Loucy (cell line): Measurements from ENCODE around the gene CCDC38.

Experiments used
- H2AFZ ChIP-seq: fragments of 200-600 bp; sonication (generic); 2 replicates; pipeline ENCODE4 v1.6.0; 2016; ENCODE audit warnings: antibody characterized with exemption, mild to moderate bottlenecking, low read length, moderate library complexity
- H3F3A ChIP-seq: fragments of 200-600 bp; 2 replicates; pipeline ENCODE4 v1.6.0; 2016; ENCODE audit warnings: antibody characterized with exemption, low read depth, mild to moderate bottlenecking
- H3K27me3 ChIP-seq: fragments of 200-600 bp; sonication (generic); 2 replicates; pipeline ENCODE4 v1.6.1; 2014; ENCODE audit warnings: low read length, mild to moderate bottlenecking; ENCODE audit not compliant: insufficient read depth, poor library complexity, severe bottlenecking
- H3K36me3 ChIP-seq: fragments of 200-600 bp; sonication (generic); 2 replicates; pipeline ENCODE4 v1.6.1; 2016; ENCODE audit warnings: low read length; ENCODE audit not compliant: insufficient read depth
- H3K4me1 ChIP-seq: fragments of 200-600 bp; sonication (generic); 2 replicates; pipeline ENCODE4 v1.5.1; 2014; ENCODE audit warnings: low read length, mild to moderate bottlenecking; ENCODE audit not compliant: insufficient read depth, poor library complexity, severe bottlenecking
- H3K4me2 ChIP-seq: fragments of 200-600 bp; sonication (generic); 2 replicates; pipeline ENCODE4 v1.6.0; 2014; ENCODE audit warnings: antibody characterized with exemption, low read length, low read depth, mild to moderate bottlenecking; ENCODE audit not compliant: poor library complexity, severe bottlenecking
- H3K4me3 ChIP-seq: fragments of 200-600 bp; sonication (generic); 2 replicates; pipeline ENCODE4 v1.5.1; 2014; ENCODE audit warnings: low read length, mild to moderate bottlenecking, mixed read lengths; ENCODE audit not compliant: poor library complexity, severe bottlenecking
- H3K79me2 ChIP-seq: fragments of 200-600 bp; sonication (generic); 2 replicates; pipeline ENCODE4 v1.6.1; 2014; ENCODE audit warnings: low read length; ENCODE audit not compliant: insufficient read depth
- H3K9ac ChIP-seq: fragments of 200-600 bp; sonication (generic); 2 replicates; pipeline ENCODE4 v1.6.0; 2014; ENCODE audit warnings: mild to moderate bottlenecking, low read depth, low read length, moderate library complexity; ENCODE audit not compliant: poor library complexity, severe bottlenecking
- H3K9me2 ChIP-seq: fragments of 200-600 bp; sonication (generic); replicated peaks from 2 replicates; pipeline ENCODE4 v1.6.1; 2016; ENCODE audit warnings: low read depth, low read length, mixed read lengths
- H3K9me3 ChIP-seq: fragments of 200-600 bp; sonication (generic); 2 replicates; pipeline ENCODE4 v1.6.1; 2014; ENCODE audit warnings: mild to moderate bottlenecking, antibody characterized with exemption, low read length, low read depth; ENCODE audit not compliant: insufficient read depth
- H4K20me1 ChIP-seq: fragments of 200-600 bp; sonication (generic); 2 replicates; pipeline ENCODE4 v1.6.0; 2014; ENCODE audit warnings: antibody characterized with exemption, low read length, mild to moderate bottlenecking; ENCODE audit not compliant: insufficient read depth, poor library complexity, severe bottlenecking
- EZH2phosphoT487 ChIP-seq: fragments of 200-600 bp; IDR thresholded peaks from 2 replicates; pipeline ENCODE4 v1.6.1; 2018; ENCODE audit warnings: antibody characterized with exemption, mild to moderate bottlenecking, moderate library complexity, borderline replicate concordance
- TF ChIP-seq, protein P1 (sequence below): fragments of 200-600 bp; sonication (generic); conservative IDR thresholded peaks from 2 replicates; pipeline ENCODE4 v1.5.1; 2014; ENCODE audit warnings: mild to moderate bottlenecking, antibody characterized with exemption, low read length

The CCDC38 gene

DNA sequence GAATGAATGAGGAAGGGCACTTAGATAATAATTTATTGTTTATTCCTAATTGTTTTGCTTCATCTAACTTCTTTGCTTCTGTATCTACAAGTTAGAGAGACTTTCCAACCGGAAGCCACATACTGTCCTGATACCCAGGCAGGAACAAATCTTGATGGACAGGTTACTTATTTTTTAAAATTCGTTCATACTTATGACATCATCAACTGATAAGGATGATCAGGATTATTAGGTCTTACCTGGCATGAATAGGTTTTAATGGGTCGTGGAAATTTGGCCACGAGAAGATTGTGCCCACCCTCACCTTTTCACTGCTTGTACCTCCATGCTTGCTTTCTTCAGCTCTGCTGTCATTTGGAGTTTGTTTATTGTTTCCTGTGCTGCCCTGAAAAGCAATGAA, 44.3 kb downstream of the CCDC38 start:
- no peak overlapping the region for H3K4me2 ChIP-seq
- TF ChIP-seq, protein P1, sequence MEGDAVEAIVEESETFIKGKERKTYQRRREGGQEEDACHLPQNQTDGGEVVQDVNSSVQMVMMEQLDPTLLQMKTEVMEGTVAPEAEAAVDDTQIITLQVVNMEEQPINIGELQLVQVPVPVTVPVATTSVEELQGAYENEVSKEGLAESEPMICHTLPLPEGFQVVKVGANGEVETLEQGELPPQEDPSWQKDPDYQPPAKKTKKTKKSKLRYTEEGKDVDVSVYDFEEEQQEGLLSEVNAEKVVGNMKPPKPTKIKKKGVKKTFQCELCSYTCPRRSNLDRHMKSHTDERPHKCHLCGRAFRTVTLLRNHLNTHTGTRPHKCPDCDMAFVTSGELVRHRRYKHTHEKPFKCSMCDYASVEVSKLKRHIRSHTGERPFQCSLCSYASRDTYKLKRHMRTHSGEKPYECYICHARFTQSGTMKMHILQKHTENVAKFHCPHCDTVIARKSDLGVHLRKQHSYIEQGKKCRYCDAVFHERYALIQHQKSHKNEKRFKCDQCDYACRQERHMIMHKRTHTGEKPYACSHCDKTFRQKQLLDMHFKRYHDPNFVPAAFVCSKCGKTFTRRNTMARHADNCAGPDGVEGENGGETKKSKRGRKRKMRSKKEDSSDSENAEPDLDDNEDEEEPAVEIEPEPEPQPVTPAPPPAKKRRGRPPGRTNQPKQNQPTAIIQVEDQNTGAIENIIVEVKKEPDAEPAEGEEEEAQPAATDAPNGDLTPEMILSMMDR = no peak
- TF ChIP-seq EZH2phosphoT487 = no peak
- no peaks in the 10 kb centered on the region for H3K9me2 ChIP-seq
- no peaks in the 10 kb centered on the region for H3K4me1 ChIP-seq
- H3K9ac ChIP-seq = no peak overlapping the region
- no peaks in the 10 kb centered on the region for H4K20me1 ChIP-seq
- H3F3A ChIP-seq = no peaks in the 10 kb centered on the region
- H3K79me2 ChIP-seq = no peaks in the 10 kb centered on the region
- H3K27me3 ChIP-seq = no peaks in the 10 kb centered on the region
- H3K4me3 ChIP-seq = no peak overlapping the region
- H3K9me3 ChIP-seq = peaks cover 1% of the 10 kb centered on the region
- no peaks in the 10 kb centered on the region for H3K36me3 ChIP-seq
- H2AFZ ChIP-seq = no peak overlapping the region

- Histone ChIP-seq H3K79me2 (no peaks in the 10 kb centered on the region), H4K20me1 (no peaks in the 10 kb centered on the region), H3K9me3 (no peaks in the 10 kb centered on the region; the same call in 1 of the 2 replicates), H2AFZ (no peak overlapping the region), H3K4me2 (no peak overlapping the region), H3K36me3 (no peaks in the 10 kb centered on the region), H3K9ac (no peak overlapping the region), H3K4me1 (no peaks in the 10 kb centered on the region), H3K27me3 (no peaks in the 10 kb centered on the region), H3K9me2 (no peaks in the 10 kb centered on the region), H3F3A (no peaks in the 10 kb centered on the region), H3K4me3 (no peak overlapping the region)
- TF ChIP-seq EZH2phosphoT487 = no peak
- TF ChIP-seq, protein P1 = no peak
Measured at GRCh38 chr12:95896846-95897245, 45.6 kb downstream of the CCDC38 start.

DNA sequence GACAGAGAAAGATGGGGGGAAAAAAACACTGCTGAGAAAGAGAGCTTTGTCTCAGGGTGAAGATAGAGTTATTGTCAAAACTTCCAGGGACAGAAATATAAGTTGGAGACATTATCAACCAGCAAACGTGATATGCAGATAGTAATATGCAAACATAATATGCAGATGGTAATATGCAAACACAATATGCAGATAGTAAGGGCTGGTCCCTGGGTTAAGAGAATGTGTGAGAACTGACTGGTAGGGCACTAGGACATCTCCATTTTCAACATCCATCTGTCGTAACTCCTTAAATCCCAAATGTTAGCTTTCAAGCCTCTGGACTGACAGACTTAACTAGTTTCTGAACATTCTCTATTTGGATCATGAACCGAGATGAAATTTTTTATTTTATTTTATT, 51.5 kb downstream of the CCDC38 start:
- TF ChIP-seq EZH2phosphoT487 = no peak
- TF ChIP-seq, protein P1 = no peak
- no peaks in the 10 kb centered on the region for H4K20me1 ChIP-seq
- no peak overlapping the region for H2AFZ ChIP-seq

More for the DNA sequence above, 51.5 kb downstream of the CCDC38 start:
- no peaks in the 10 kb centered on the region; the same call in 1 of the 2 replicates for H3K9me3 ChIP-seq
- H3K9ac ChIP-seq = no peak overlapping the region
- H3K36me3 ChIP-seq = no peaks in the 10 kb centered on the region
- no peaks in the 10 kb centered on the region for H3K9me2 ChIP-seq
- H3F3A ChIP-seq = no peaks in the 10 kb centered on the region
- no peaks in the 10 kb centered on the region for H3K4me1 ChIP-seq
- no peaks in the 10 kb centered on the region for H3K27me3 ChIP-seq
- no peaks in the 10 kb centered on the region for H3K79me2 ChIP-seq
- no peak overlapping the region for H3K4me3 ChIP-seq
- H3K4me2 ChIP-seq = no peak overlapping the region
